Stomach (tissue), 4 donors: Measurements from ENCODE around the gene CCNE1.

Experiments used
- POLR2A ChIP-seq, 4 donors: fragments of 450-650 bp; IDR thresholded peaks; one replicate each; pipeline ENCODE4 v1.6.1; 2016; ENCODE audit warnings: antibody characterized with exemption in 4 of 4, control low read depth in 2 of 4, mild to moderate bottlenecking in 1 of 4, moderate library complexity in 1 of 4
- TF ChIP-seq, protein P1 (sequence below), 7 experiments: fragments of 450-650 bp in 4 of 7; fragments of 200-600 bp in 3 of 7; sonication (generic) in 3 of 7; IDR thresholded peaks; one replicate each; pipeline ENCODE4 v1.5.1; 2016 to 2019; ENCODE audit warnings: antibody characterized with exemption in 7 of 7, control low read depth in 2 of 7, mild to moderate bottlenecking in 1 of 7

DNA sequence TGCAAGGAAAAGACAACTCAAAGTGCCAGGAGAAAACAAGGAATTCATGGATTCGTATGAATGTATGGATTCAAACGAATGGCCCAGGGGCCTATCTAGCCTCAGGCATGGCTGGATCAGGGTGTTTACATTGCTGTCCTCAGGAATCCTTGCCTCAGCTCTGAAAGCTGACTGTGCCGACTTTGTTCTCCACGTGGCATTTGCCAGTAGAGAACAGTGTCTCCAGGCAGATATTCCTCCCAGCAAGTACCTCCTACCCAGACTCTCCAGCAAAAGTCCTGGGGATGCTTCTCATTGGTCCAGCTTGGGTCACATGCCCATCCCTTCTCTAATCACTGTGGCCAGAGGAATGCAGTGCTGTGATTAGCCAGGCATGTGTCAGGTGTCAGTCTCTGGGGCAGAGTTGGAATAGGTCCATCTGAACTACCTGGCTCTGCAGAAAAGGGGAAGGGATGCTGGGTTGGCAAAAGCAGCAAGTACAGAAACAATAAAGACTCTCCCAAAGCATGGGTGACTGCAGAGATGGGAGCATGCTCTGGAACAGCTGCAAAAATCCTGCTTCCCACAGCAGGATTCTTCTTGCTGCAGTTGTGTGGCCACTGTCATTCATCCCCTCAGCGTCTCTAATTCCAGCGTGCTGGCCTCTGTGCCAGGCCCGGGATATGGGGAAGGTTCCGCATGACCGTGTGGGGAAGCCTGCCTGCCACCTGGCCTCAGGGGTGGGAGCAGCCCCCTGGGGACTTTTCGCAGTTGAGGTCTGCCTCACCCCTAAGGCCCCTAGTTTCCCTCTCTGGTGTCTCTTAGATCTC lies 30.0 kb downstream of the CCNE1 start:
- TF ChIP-seq, protein P1, sequence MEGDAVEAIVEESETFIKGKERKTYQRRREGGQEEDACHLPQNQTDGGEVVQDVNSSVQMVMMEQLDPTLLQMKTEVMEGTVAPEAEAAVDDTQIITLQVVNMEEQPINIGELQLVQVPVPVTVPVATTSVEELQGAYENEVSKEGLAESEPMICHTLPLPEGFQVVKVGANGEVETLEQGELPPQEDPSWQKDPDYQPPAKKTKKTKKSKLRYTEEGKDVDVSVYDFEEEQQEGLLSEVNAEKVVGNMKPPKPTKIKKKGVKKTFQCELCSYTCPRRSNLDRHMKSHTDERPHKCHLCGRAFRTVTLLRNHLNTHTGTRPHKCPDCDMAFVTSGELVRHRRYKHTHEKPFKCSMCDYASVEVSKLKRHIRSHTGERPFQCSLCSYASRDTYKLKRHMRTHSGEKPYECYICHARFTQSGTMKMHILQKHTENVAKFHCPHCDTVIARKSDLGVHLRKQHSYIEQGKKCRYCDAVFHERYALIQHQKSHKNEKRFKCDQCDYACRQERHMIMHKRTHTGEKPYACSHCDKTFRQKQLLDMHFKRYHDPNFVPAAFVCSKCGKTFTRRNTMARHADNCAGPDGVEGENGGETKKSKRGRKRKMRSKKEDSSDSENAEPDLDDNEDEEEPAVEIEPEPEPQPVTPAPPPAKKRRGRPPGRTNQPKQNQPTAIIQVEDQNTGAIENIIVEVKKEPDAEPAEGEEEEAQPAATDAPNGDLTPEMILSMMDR (IDR thresholded peaks at IDR 0.05), result no peak
- TF ChIP-seq POLR2A (IDR thresholded peaks at IDR 0.05), result no peak
